Psoas muscle (tissue), 8 donors: ENCODE data around the gene BCL2L11. TPM values are rescaled to one million over a fixed set of nuclear protein-coding genes. Genes with fewer than 3 reads are reported as not detected.

Experiments used
- ATAC-seq, 4 donors: fragments of 200-7000 bp; cut with Tn5 transposase; one replicate each; pipeline ENCODE4 v1.9.1; 2020; ENCODE audit warnings: moderate library complexity in 3 of 4, mild to moderate bottlenecking in 2 of 4
- DNase-seq, 2 donors: peaks; one replicate each; pipeline ENCODE4 v3.0.0-alpha.2; 2020
- H3K27ac ChIP-seq: fragments of 200-600 bp; one replicate; pipeline ENCODE4 v1.8.0; 2022
- H3K27me3 ChIP-seq, 3 donors: fragments of 200-600 bp in 1 of 3; one replicate each; pipeline versions ENCODE4 v1.6.1 to v1.8.0; 2013 to 2022; ENCODE audit warnings: low read length in 2 of 3, mild to moderate bottlenecking in 2 of 3, moderate library complexity in 1 of 3; ENCODE audit not compliant: insufficient read depth in 3 of 3
- H3K36me3 ChIP-seq, 2 donors: fragments of 200-600 bp in 1 of 2; one replicate each; pipeline versions ENCODE4 v1.6.1 to v1.8.0; 2013 to 2022; ENCODE audit warnings: low read depth in 1 of 2, mild to moderate bottlenecking in 1 of 2, moderate library complexity in 1 of 2; ENCODE audit not compliant: insufficient read depth in 1 of 2
- H3K4me1 ChIP-seq: fragments of 200-600 bp; one replicate; pipeline ENCODE4 v1.8.0; 2022
- H3K4me3 ChIP-seq: fragments of 200-600 bp; one replicate; pipeline ENCODE4 v1.8.0; 2022; ENCODE audit warnings: mild to moderate bottlenecking
- H3K9me3 ChIP-seq: fragments of 200-600 bp; one replicate; pipeline ENCODE4 v1.8.0; 2022
- CTCF ChIP-seq: fragments of 200-600 bp; IDR thresholded peaks from one replicate; pipeline ENCODE4 v1.8.0; 2022; ENCODE audit warnings: antibody characterized with exemption
- WGBS, 3 donors: extraction: QIAGEN DNeasy Blood & Tissue Kit; methylation state at CpG; one replicate each; pipeline versions ENCODE4 v1.1.6 to v1.1.7; 2013; 5-methylcytosine and 5-hydroxymethylcytosine counted together
- intact Hi-C, 2 donors: fragments of 100-400 bp; cut with DNase I; formaldehyde crosslinking; loops; one replicate each; pipeline versions ENCODE4 v1.11.0 to v1.14.2; 2022
- polyA plus RNA-seq, 3 donors: library from polyadenylated mRNA; stranded (reverse); fragments of 200-250 nt; gene quantifications; one replicate each; pipeline ENCODE4 v1.2.3, GENCODE V29; 2013
- total RNA-seq, 4 donors: library from RNA; stranded (reverse); fragmentation: NEBNext Ultra II Directional in 2 of 4; extraction: Animal tissue kit (Norgen Biotek cat#: 25700) in 2 of 4; gene quantifications; one replicate each; pipeline versions ENCODE4 v1.2.1 to v1.2.4, GENCODE V29; 2021 to 2023
- donor health status: healthy with polysubstance abuse.
- donor health status: DM: no; HTN: no; CAD: no; lungs with moderate emphysema.
- donor health status: Bipolar disorder and iron deficiency.
- donor health status: healthy.
- donor health status: DM: yes; HTN: yes; CAD: no.
- donor health status: DM: no; HTN: no; CAD: no.
- donor health status: DM: no; HTN: no; CAD: no.
- donor health status: DM: yes; HTN: yes; CAD: no.

Gene BCL2L11
- total and polyA plus RNA-seq, 7 donors: 2.5 to 25.4 (median 8.2) TPM

GRCh38 chr2:111186121-111186715 is 65.5 kb downstream of the BCL2L11 start:
- H3K27ac ChIP-seq: no peak overlapping the region
- intact Hi-C loops: no loop called here
- DNase-seq (no peak), ATAC-seq (no peak)
- 93% methylated on average over 10 of the region's 10 CpGs for WGBS, 3 donors
- H3K36me3 ChIP-seq: no peaks in the 10 kb centered on the region
- no peaks in the 10 kb centered on the region for H3K9me3 ChIP-seq
- peaks cover 16% of the 10 kb centered on the region for H3K4me1 ChIP-seq
- no peak overlapping the region for H3K4me3 ChIP-seq
- no peak for TF ChIP-seq CTCF
- peaks cover 0 to 2% (median 0%) of the 10 kb centered on the region in 3 donors for H3K27me3 ChIP-seq

- WGBS, 3 donors: 93 to 98% (median 98%) methylated on average over 6 of the region's 6 CpGs
- DNase-seq (no peak), ATAC-seq (no peak)
- no peak overlapping the region for H3K27ac ChIP-seq
- no peak for TF ChIP-seq CTCF
- H3K36me3 ChIP-seq: no peaks in the 10 kb centered on the region
- peaks cover 16% of the 10 kb centered on the region for H3K4me1 ChIP-seq
- H3K4me3 ChIP-seq: no peak overlapping the region
- intact Hi-C loops: no loop called here
- peaks cover 0 to 2% (median 0%) of the 10 kb centered on the region in 3 donors for H3K27me3 ChIP-seq
- no peaks in the 10 kb centered on the region for H3K9me3 ChIP-seq
These were observed 66.2 kb downstream of the BCL2L11 start for GRCh38 chr2:111186933-111187332.

GRCh38 chr2:111188681-111189080 is 68.0 kb downstream of the BCL2L11 start:
- 93 to 97% (median 97%) methylated on average over 3 of the region's 3 CpGs for WGBS, 3 donors
- H3K27ac ChIP-seq: no peak overlapping the region
- ATAC-seq: no peak
- no peaks in the 10 kb centered on the region for H3K27me3 ChIP-seq
- no peaks in the 10 kb centered on the region for H3K9me3 ChIP-seq
- intact Hi-C loops: no loop called here
- peaks cover 16% of the 10 kb centered on the region for H3K4me1 ChIP-seq
- H3K36me3 ChIP-seq: no peaks in the 10 kb centered on the region
- H3K4me3 ChIP-seq: no peak overlapping the region
- DNase-seq: no peak
- no peak for TF ChIP-seq CTCF

- Histone ChIP-seq H3K4me1 (peaks cover 16% of the 10 kb centered on the region), H3K36me3 (no peaks in the 10 kb centered on the region), H3K27ac (no peak overlapping the region), H3K9me3 (no peaks in the 10 kb centered on the region), H3K27me3 (no peaks in the 10 kb centered on the region), H3K4me3 (no peak overlapping the region)
- TF ChIP-seq CTCF: no peak
- WGBS, 3 donors: 71 to 96% (median 96%) methylated on average over 2 of the region's 2 CpGs
- DNase-seq (no peak), ATAC-seq (no peak)
- intact Hi-C loops: no loop called here
These were observed 68.4 kb downstream of the BCL2L11 start for GRCh38 chr2:111189106-111189505.
